ENCODE results near the gene RASGRP1. TPM values are rescaled to one million over a fixed set of nuclear protein-coding genes. Genes with fewer than 3 reads are reported as not detected.

The RASGRP1 gene
- total RNA-seq, 1 donor from 2014 or later: 0.46 TPM

DNA sequence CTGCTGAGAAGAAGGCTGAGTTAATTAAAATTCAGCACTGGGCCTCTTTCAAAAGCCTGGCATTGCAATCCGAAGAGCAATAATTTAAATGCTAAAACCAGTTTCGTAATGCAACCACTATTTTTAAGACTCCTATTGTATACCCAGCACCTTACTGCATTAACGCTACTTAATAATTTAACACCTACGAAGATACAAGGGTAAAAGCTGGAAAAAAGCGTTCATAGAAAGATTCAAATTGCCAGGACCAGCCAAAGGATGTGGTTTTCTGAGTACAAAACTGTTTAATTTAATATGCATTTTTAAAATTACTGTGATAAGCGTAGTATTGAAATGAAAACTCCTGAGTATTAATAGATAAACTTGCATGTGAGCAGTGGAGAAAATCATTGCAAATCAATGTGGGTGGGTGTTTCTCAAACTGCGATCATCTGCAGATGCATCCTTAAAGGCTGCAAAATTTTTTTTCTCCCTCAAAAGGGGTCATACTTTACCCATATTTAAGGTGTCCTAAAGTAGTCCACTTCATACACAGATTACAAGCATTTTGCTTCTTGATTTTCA lies 12.9 kb upstream of the RASGRP1 start:
- no peak for DNase-seq (ENCODE audit: missing footprints)
- ATAC-seq: no peak
- intact Hi-C loops (cut with DNase I): no loop called here

- intact Hi-C loops (cut with DNase I): no loop called here
- ATAC-seq (no peak), DNase-seq (ENCODE audit: missing footprints) (no peak)
Measured at GRCh38 chr15:38576837-38577236, 12.2 kb upstream of the RASGRP1 start.

DNA sequence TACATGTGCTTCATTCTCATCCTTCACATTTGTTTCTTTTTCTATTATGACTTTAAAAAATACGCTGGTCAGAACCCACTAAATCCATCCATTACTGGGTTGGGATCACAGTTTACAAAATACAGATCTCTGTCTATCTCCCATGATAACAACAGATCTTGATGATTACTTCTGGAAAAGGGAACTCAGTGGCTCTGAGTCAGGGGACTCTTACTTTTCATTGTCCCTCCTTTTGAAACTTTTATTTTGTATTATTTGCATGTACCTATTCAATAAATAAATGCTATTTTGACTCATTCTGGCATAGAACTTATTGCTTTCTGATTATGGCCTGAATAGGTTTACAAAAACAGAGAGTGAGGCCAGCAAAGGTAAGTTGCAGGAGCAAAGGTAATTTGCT lies 11.6 kb upstream of the RASGRP1 start:
- intact Hi-C loops (cut with DNase I): no loop called here
- no peak for DNase-seq (ENCODE audit: missing footprints)

DNA sequence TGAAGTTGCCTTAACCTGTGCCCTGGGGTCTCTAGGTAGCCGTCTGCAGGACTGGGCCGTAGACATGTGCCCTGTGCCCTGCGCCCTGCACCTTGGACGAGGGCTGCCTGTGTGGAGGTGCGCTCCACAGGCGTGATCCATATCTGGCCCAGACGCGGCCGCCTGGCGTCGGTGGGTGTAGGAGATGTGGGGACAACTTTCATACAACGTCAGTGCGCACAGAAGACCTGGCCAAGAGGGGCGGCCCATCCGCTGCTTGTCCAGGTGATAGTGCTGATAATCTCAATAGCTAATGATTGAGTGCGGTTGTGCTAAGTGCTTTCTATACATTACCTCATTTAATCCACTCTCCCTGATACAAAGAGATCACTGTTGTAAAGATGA lies 665 bp upstream of the RASGRP1 start:
- no peak for ATAC-seq
- intact Hi-C loops (cut with DNase I): no loop called here
- DNase-seq (ENCODE audit: missing footprints): no peak

More for the DNA sequence above, 11.6 kb upstream of the RASGRP1 start:
- ATAC-seq: no peak

GRCh38 chr15:38563723-38564519 lies 693 bp downstream of the RASGRP1 start:
- intact Hi-C loops (cut with DNase I): loop anchor here (5.0 kb wide), 2 partner anchors 63 to 118 kb away; no protein-coding TSS in a partner anchor
- DNase-seq (ENCODE audit: missing footprints): peak; percentile 87
- ATAC-seq: peak; percentile 85

GRCh38 chr15:38562278-38562677 lies 2.3 kb downstream of the RASGRP1 start:
- DNase-seq (ENCODE audit: missing footprints): no peak
- ATAC-seq: no peak
- intact Hi-C loops (cut with DNase I): loop anchor here (5.0 kb wide), 2 partner anchors 65 to 120 kb away; no protein-coding TSS in a partner anchor

DNA sequence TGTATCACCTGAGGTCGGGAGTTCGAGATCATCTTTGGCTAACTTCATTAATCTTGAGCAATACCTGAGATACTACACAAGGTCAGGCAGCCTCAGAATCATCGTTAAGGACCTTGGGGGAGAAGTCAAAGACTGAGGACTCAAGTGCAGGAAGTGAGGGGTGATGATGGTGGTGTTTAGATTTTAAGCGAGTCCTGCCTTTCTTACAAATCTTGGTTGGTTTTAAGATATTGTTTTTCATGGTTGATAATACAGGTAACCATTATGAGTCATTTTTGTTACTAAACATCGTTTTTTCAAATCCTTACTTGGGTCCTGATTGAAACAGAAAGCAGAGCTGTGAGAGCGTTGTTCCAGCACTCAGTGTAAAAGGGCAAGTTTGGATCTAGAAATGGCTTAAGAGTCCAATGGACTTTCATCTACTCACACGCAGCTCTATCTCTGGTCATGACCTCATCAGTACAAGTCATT lies 4.1 kb downstream of the RASGRP1 start:
- ATAC-seq (no peak), DNase-seq (ENCODE audit: missing footprints) (no peak)
- intact Hi-C loops (cut with DNase I): loop anchor here (5.0 kb wide), 2 partner anchors 67 to 122 kb away; no protein-coding TSS in a partner anchor

DNA sequence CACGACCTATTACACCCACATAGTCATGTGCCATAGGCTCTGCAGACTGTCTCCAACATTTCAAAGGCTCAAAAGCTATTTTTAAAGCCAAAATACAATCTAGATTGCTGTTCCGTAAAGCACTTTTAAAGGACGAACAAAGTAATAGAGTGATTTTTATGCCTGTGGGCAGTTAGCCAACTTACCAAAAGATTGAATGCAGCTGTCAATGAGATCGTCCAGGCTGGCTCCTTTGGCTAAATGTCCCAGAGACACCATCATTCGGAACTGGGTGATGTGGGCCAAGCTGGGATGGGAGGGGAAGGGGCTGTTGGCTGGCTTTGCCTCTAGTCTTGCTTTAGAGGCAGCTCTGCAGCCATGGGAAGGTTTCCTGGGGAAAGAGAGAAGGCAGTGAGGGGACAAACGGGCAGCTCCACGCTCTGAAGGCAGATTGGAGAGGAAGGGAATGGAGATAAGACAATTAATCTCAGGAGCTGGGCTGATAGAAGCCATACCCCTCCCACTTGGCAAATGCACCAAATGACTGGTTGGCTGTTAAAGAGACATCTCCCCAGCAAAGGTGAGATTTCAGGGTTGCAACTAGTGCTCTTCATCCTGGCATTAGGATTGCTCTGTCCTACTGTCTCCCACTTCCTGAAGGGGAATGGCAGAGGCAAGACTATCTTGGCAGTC lies 4.8 kb downstream of the RASGRP1 start:
- intact Hi-C loops (cut with DNase I): loop anchor here (5.0 kb wide), 2 partner anchors 68 to 123 kb away; no protein-coding TSS in a partner anchor

DNA sequence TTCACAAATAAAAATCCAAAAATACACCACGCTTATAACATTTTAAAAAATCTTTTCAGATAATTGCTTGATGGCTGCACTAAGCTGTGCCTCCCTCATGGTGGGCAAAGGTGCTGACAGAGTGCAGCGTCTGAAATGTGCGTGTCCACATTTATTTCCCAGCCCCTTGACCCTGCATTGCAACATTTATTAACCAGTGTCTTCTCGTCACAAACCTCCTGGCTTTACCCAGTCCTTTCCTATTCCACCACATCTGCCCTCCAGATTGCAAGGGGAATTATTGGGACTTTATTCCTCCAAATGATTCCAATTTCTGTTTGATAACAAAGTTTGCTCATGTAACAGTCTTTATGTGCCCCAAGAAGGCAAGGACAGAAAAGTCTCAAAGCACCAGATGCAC lies 5.5 kb downstream of the RASGRP1 start:
- DNase-seq (ENCODE audit: missing footprints) (no peak), ATAC-seq (no peak)
- intact Hi-C loops (cut with DNase I): no loop called here

More for the DNA sequence above, 4.8 kb downstream of the RASGRP1 start:
- DNase-seq (ENCODE audit: missing footprints) (no peak), ATAC-seq (no peak)

- ATAC-seq (no peak), DNase-seq (ENCODE audit: missing footprints) (no peak)
- intact Hi-C loops (cut with DNase I): no loop called here
Measured at GRCh38 chr15:38558372-38559059, 6.1 kb downstream of the RASGRP1 start.

GRCh38 chr15:38557921-38558320 lies 6.7 kb downstream of the RASGRP1 start:
- DNase-seq (ENCODE audit: missing footprints): no peak
- no peak for ATAC-seq
- intact Hi-C loops (cut with DNase I): no loop called here

- no peak for DNase-seq (ENCODE audit: missing footprints)
- intact Hi-C loops (cut with DNase I): no loop called here
- no peak for ATAC-seq
Measured at GRCh38 chr15:38555686-38556334, 8.8 kb downstream of the RASGRP1 start.

DNA sequence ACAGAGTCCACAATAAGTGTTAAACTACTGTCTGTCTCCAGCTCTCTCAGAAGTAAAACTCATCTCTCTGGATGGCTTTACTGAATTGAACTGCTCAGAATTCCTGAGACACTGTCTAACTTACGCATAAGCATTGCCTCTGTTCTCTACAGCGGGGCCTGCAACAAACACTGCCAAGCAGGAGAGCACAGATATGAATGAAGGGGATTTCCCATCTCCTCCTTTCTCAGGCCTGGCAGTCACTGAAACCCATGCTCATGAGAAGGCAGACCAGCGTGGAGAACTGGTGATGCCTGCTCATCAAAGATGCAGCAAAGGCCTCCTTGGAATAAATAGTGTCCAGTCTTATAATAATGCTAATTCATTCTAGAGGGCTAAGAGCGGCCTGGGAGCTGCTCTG lies 10.3 kb downstream of the RASGRP1 start:
- intact Hi-C loops (cut with DNase I): no loop called here
- no peak for DNase-seq (ENCODE audit: missing footprints)
- ATAC-seq: no peak

DNA sequence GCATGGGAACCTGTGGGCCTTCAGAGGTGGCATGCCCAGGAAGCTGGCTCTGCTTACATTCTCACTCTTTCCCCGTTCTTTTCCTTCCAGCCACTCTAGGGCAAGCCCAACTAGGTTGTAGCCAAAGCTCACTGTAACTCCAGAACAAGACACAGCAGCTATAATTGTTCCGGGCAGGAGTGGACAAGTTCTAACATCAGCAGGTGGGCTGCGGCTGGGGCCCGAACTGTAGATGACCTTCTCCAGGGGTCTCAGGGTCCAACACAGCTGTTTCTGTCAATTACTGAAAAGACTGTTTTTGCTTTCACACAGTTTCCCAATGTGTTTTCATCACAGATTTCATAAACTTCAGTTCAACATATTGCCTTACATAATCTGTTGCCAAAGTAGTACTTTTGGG lies 11.5 kb downstream of the RASGRP1 start:
- DNase-seq (ENCODE audit: missing footprints) (no peak), ATAC-seq (no peak)
- intact Hi-C loops (cut with DNase I): no loop called here

DNA sequence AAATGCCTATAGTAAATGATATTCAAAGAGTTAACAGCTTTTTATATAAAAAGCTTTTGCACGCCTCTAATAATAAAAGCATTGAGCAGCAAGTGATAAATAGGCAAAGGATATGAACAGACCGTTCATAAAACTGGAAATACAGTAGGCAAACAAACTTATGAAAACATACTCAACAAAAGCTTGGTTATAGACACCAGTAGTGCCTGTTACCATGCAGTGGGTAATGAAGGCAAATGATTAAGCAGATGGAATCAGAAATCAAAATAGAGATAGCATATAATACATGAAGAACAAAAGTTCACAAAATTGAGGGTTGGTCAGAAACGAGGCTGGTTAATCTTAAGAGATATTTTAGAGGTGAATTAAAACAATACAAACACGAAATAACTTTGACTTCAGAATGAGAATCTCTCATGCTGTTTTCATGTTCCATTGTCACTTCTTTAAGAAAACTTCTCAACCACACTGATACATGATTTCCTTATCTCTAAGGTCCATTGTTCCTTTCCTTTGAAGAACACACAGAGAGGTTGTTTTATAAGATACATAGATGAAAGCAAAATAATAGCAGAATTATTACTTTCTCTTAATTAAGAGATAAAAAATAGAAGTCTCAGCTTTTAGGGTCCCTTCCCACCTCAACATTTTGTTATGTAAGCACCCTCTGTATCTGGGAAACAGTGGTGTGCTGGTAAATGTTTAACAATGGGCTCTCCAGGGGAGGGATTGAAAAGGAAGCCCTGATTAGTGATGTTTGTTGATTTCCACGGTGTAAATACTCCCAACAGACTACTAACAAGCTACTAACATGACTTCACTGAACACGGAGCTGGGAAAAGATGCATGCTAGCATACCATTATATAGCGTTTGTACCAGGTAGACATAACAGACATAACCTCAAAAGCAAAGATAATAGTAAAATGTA lies 12.6 kb downstream of the RASGRP1 start:
- DNase-seq (ENCODE audit: missing footprints) (no peak), ATAC-seq (no peak)
- intact Hi-C loops (cut with DNase I): no loop called here

- intact Hi-C loops (cut with DNase I): no loop called here
- no peak for DNase-seq (ENCODE audit: missing footprints)
- ATAC-seq: no peak
Measured at GRCh38 chr15:38549222-38549621, 15.4 kb downstream of the RASGRP1 start.

DNA sequence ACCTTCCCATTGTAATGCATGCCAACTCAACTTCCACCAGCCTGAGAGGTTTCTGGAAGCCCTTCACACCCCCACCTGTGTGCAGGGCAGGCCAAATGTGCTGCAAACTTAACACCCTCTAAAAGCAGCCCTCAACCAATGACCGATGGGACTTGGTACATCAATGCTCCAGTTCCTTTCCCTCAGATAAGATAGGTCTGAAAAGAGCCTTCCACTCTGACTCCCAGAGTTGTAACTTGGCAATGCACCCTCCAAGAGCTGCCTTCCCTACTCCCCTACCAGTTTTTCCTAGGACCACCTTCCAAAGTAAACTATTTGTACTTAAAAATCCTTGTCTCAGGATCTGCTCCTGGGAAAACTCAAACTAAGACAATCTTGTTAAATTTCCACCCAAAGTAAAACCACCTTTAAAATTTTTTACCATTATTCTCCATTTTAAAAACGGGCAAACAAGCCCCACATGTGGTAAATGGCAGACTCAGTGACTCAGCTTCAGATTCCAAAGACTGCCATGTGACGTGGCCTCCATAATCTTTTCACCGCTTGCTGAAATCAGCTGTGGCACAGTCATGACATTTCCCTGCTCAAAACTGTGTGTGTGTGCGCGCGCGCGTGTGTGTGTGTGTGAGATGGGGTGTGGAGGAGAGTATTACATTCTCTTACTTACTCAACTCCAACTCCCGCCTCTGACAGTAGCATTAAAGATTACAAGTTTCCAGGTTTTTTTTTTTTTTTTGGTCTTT lies 17.2 kb downstream of the RASGRP1 start:
- no peak for ATAC-seq
- intact Hi-C loops (cut with DNase I): no loop called here
- DNase-seq (ENCODE audit: missing footprints): no peak
